Psoas muscle (tissue), 8 donors: Measurements from ENCODE around the gene STRADA. TPM values are rescaled to one million over a fixed set of nuclear protein-coding genes. Genes with fewer than 3 reads are reported as not detected.

ENCODE experiments used
- ATAC-seq, 4 donors: fragments of 200-7000 bp; cut with Tn5 transposase; one replicate each; pipeline ENCODE4 v1.9.1; 2020; ENCODE audit warnings: moderate library complexity in 3 of 4, mild to moderate bottlenecking in 2 of 4
- DNase-seq, 2 donors: peaks; one replicate each; pipeline ENCODE4 v3.0.0-alpha.2; 2020
- H3K27ac ChIP-seq: fragments of 200-600 bp; one replicate; pipeline ENCODE4 v1.8.0; 2022
- H3K27me3 ChIP-seq, 3 donors: fragments of 200-600 bp in 1 of 3; one replicate each; pipeline versions ENCODE4 v1.6.1 to v1.8.0; 2013 to 2022; ENCODE audit warnings: low read length in 2 of 3, mild to moderate bottlenecking in 2 of 3, moderate library complexity in 1 of 3; ENCODE audit not compliant: insufficient read depth in 3 of 3
- H3K36me3 ChIP-seq, 2 donors: fragments of 200-600 bp in 1 of 2; one replicate each; pipeline versions ENCODE4 v1.6.1 to v1.8.0; 2013 to 2022; ENCODE audit warnings: low read depth in 1 of 2, mild to moderate bottlenecking in 1 of 2, moderate library complexity in 1 of 2; ENCODE audit not compliant: insufficient read depth in 1 of 2
- H3K4me1 ChIP-seq: fragments of 200-600 bp; one replicate; pipeline ENCODE4 v1.8.0; 2022
- H3K4me3 ChIP-seq: fragments of 200-600 bp; one replicate; pipeline ENCODE4 v1.8.0; 2022; ENCODE audit warnings: mild to moderate bottlenecking
- H3K9me3 ChIP-seq: fragments of 200-600 bp; one replicate; pipeline ENCODE4 v1.8.0; 2022
- WGBS, 3 donors: extraction: QIAGEN DNeasy Blood & Tissue Kit; methylation state at CpG; one replicate each; pipeline versions ENCODE4 v1.1.6 to v1.1.7; 2013; 5-methylcytosine and 5-hydroxymethylcytosine counted together
- intact Hi-C, 2 donors: fragments of 100-400 bp; cut with DNase I; formaldehyde crosslinking; loops; one replicate each; pipeline versions ENCODE4 v1.11.0 to v1.14.2; 2022
- polyA plus RNA-seq, 3 donors: library from polyadenylated mRNA; stranded (reverse); fragments of 200-250 nt; gene quantifications; one replicate each; pipeline ENCODE4 v1.2.3, GENCODE V29; 2013
- total RNA-seq, 4 donors: library from RNA; stranded (reverse); fragmentation: NEBNext Ultra II Directional in 2 of 4; extraction: Animal tissue kit (Norgen Biotek cat#: 25700) in 2 of 4; gene quantifications; one replicate each; pipeline versions ENCODE4 v1.2.1 to v1.2.4, GENCODE V29; 2021 to 2023
- TF ChIP-seq, protein P1 (sequence below): fragments of 200-600 bp; IDR thresholded peaks from one replicate; pipeline ENCODE4 v1.8.0; 2022; ENCODE audit warnings: antibody characterized with exemption
- donor health status: healthy with polysubstance abuse.
- donor health status: DM: no; HTN: no; CAD: no; lungs with moderate emphysema.
- donor health status: Bipolar disorder and iron deficiency.
- donor health status: healthy.
- donor health status: DM: yes; HTN: yes; CAD: no.
- donor health status: DM: no; HTN: no; CAD: no.
- donor health status: DM: no; HTN: no; CAD: no.
- donor health status: DM: yes; HTN: yes; CAD: no.

Gene STRADA
- total and polyA plus RNA-seq, 7 donors = 6.7 to 14.9 (median 9.5) TPM

DNA sequence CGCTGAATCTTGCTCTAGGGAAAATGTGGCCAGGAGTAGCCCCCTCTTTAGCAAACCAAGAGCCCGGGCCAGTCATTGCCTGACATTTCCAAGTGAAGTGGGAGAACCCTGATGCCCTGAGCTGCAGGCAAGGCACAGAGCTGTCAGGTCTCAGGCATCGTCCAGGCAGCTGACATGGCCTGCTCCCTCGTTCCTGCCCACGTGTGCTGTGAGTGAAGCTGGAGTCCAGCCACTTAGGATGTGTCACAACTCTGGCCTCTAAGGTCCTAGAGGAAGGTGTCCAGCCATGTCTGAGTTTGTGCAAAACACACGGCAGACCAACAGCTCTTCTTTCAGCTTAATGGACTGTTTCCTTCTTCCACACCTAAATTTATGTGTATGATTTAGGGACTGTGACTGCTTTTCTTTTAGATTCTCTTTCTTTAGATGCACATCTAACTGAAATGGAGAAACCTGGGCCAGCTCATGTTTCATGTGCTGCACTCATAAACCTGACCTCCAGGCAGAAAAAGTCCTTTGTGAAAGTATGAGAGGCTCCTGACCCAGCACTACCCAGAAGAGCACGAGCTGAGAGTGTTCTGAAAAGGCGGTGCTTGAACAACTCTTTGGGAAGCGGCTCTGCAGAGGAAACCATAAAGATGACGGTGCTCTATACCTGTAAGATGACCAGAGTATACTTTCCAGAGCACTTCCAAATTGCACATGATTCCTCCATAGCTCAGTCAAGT lies 26.9 kb downstream of the STRADA start:
- TF ChIP-seq, protein P1, sequence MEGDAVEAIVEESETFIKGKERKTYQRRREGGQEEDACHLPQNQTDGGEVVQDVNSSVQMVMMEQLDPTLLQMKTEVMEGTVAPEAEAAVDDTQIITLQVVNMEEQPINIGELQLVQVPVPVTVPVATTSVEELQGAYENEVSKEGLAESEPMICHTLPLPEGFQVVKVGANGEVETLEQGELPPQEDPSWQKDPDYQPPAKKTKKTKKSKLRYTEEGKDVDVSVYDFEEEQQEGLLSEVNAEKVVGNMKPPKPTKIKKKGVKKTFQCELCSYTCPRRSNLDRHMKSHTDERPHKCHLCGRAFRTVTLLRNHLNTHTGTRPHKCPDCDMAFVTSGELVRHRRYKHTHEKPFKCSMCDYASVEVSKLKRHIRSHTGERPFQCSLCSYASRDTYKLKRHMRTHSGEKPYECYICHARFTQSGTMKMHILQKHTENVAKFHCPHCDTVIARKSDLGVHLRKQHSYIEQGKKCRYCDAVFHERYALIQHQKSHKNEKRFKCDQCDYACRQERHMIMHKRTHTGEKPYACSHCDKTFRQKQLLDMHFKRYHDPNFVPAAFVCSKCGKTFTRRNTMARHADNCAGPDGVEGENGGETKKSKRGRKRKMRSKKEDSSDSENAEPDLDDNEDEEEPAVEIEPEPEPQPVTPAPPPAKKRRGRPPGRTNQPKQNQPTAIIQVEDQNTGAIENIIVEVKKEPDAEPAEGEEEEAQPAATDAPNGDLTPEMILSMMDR = no peak
- WGBS, 3 donors = 38 to 57% (median 48%) methylated on average over 10 of the region's 10 CpGs
- Histone ChIP-seq H3K27me3 (no peaks in the 10 kb centered on the region), H3K27ac (peak overlapping the region; percentile 30), H3K9me3 (no peaks in the 10 kb centered on the region), H3K4me3 (no peak overlapping the region), H3K4me1 (no peaks in the 10 kb centered on the region), H3K36me3 (peaks cover 0 to 53% of the 10 kb centered on the region in 2 donors)
- ATAC-seq (peak; percentile 93 to 98 (median 97)), DNase-seq (peak in 1 of 2 donors; percentile 66)
- intact Hi-C loops = no loop called here

DNA sequence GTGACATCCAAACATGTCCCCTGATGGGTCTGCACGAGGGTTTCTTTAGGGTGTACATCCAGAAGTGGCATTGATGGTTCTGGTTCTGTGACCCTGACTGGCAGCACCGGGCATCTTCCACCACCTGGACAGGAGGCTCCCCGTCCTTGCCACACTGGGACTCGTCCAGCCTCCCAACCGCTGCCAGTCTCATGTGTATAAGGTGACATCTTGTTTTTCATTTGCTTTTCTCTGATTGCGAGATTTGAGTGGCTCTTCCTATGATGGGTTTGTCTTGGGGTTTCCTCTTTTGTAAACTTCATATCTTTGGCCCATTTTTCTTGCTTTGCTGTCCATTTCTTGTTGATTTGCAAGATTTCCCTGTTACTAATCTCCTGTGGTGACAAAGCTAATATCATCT lies 32.5 kb downstream of the STRADA start:
- DNase-seq = no peak
- peaks cover 0 to 97% of the 10 kb centered on the region in 2 donors for H3K36me3 ChIP-seq
- no peaks in the 10 kb centered on the region for H3K27me3 ChIP-seq
- 93 to 97% (median 94%) methylated on average over 6 of the region's 6 CpGs for WGBS, 3 donors
- ATAC-seq = no peak
- H3K4me3 ChIP-seq = no peak overlapping the region
- intact Hi-C loops = no loop called here
- H3K27ac ChIP-seq = no peak overlapping the region
- H3K4me1 ChIP-seq = no peaks in the 10 kb centered on the region
- H3K9me3 ChIP-seq = no peaks in the 10 kb centered on the region
- TF ChIP-seq, protein P1 = no peak

DNA sequence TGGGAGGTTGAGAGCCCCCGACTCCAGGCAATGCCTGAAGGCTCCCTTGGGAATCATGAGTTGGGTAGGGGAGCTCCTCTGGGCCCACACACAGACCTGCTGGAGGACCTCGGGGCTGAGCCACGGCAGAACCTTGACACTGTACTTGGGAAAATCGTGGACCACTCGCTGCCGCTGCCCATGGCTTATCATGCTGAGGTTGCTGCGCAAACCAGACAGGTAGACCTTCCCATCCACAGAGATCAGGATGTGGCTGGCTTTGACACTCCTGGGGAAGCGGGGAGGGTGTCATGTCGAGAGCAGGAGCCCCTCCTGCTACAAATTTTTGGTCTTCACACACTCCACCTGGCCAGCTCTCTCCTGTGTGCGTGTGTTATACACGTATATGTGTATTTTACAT lies 34.4 kb downstream of the STRADA start:
- TF ChIP-seq, protein P1 = no peak
- Histone ChIP-seq H3K36me3 (peaks cover 0 to 94% of the 10 kb centered on the region in 2 donors), H3K9me3 (no peaks in the 10 kb centered on the region), H3K27ac (no peak overlapping the region), H3K27me3 (no peaks in the 10 kb centered on the region), H3K4me3 (no peak overlapping the region), H3K4me1 (no peaks in the 10 kb centered on the region)
- 88 to 93% (median 90%) methylated on average over 11 of the region's 11 CpGs for WGBS, 3 donors
- ATAC-seq (no peak), DNase-seq (no peak)
- intact Hi-C loops = no loop called here

DNA sequence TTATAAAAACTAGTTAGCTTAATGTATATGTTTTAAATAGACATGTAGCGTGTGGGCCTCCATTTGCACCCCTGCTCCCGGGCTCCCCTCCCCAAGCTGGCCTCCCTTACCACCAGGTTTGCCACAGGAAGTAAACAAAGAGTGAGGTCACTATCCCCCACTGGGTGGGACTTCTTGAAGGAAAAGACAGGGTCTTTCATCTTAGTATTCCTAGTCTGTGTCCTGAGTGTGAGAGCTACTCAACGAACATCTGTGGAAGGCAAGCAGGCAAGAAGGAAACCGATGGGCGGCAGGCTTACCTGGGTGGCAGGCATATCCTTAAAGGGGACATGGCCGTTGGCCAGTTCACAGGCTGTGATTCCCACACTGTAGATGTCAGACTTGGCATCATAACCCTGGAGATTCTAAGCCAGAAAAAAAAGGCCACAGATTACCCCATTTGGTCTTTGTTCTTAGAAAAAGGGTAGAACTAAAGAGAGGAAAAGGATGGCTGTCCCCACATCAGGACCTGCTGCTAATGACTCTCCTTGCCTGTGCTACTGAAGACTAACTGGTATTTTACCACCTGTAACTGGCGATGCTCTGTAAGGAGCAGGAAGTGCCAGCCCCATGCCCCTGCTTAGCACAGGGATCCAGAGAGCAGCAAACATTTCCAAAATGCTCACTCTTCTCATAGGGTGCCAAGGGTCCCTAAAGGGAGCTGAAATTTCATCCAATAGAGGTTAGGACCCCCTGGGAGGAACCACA lies 35.1 kb downstream of the STRADA start:
- intact Hi-C loops = no loop called here
- Histone ChIP-seq H3K27me3 (peaks cover 0 to 2% (median 0%) of the 10 kb centered on the region in 3 donors), H3K4me1 (no peaks in the 10 kb centered on the region), H3K36me3 (peaks cover 0 to 88% of the 10 kb centered on the region in 2 donors), H3K9me3 (no peaks in the 10 kb centered on the region), H3K4me3 (no peak overlapping the region), H3K27ac (no peak overlapping the region)
- TF ChIP-seq, protein P1 = no peak
- DNase-seq (no peak), ATAC-seq (no peak)
- WGBS, 3 donors = 81 to 86% (median 85%) methylated on average over 7 of the region's 7 CpGs
